ENCODE measurements around the gene GAK.

DNA sequence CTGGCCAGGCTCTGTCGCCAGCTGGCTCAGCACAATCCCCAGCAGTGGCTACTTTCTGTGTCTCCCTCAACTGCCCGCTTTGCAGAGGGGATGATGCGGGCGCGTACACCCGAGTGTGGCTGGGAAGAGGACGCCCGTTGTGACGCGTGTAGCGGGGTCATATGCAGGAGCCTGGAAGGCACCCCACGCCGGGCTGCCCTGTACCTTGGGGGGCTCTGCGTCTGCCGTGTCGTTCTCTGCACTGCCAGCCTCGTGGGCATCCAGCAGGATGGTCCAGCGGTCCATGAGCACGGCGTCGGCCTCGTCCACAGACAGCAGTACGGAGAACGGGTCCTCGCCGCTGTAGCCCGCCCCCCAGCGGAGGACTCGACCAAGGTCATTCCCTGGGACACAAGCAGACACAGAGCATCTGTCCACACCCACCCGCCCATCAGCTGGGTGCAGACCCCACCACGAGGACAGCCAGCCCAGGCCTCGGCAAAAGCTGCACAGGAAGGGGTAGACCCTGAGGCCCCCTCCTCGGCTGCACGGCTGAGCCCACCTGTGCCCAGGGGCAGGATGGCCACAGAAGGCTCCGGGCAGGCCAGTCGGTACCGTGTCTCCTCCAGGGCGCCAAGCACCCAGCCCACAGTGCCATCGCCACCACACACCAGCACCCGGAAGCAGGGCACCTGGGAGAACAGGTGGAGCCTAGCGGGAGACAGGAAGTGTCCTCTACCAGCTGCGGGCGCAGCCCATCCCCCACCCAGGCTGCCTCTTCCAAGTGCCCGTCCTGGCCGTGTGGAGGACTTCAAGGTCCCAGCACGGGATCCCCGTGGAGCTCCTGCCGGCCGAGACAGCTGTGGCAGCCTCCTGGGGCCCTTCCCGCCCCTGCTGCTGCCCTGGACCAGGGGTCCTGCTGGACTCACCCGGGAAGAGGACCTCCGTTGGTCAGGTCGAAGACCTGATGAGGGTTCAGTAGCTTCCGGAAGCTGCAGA lies 30.4 kb upstream of the GAK start:
- TF ChIP-seq, protein P1, sequence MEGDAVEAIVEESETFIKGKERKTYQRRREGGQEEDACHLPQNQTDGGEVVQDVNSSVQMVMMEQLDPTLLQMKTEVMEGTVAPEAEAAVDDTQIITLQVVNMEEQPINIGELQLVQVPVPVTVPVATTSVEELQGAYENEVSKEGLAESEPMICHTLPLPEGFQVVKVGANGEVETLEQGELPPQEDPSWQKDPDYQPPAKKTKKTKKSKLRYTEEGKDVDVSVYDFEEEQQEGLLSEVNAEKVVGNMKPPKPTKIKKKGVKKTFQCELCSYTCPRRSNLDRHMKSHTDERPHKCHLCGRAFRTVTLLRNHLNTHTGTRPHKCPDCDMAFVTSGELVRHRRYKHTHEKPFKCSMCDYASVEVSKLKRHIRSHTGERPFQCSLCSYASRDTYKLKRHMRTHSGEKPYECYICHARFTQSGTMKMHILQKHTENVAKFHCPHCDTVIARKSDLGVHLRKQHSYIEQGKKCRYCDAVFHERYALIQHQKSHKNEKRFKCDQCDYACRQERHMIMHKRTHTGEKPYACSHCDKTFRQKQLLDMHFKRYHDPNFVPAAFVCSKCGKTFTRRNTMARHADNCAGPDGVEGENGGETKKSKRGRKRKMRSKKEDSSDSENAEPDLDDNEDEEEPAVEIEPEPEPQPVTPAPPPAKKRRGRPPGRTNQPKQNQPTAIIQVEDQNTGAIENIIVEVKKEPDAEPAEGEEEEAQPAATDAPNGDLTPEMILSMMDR (IDR thresholded peaks at IDR 0.05): no peak
- TF ChIP-seq POLR2A (IDR thresholded peaks at IDR 0.05): no peak

Data from right lobe of liver (tissue), 4 donors.